PC-3 (cell line): ENCODE data around the gene NLGN1. TPM values are rescaled to one million over a fixed set of nuclear protein-coding genes. Genes with fewer than 3 reads are reported as not detected.
A peak's percentile ranks its signal among the peaks of the same experiment; 100 is the strongest.

Source experiments
- ATAC-seq: fragments of 200-7000 bp; cut with Tn5 transposase; 2 replicates; pipeline ENCODE4 v1.9.1; 2020; ENCODE audit warnings: mild to moderate bottlenecking, moderate library complexity
- BruUV-seq: library from RNA; stranded (reverse); fragments of 400-500 nt; replicated peaks from 2 replicates; lab custom pipeline; 2021; lab: Mats Ljungman, UMichigan
- CTCF ChIA-PET: fragments of 300-600 bp; sonication (Branson Sonifier 250); formaldehyde crosslinking; loops from one replicate; lab custom pipeline; 2022; ENCODE audit warnings: antibody characterized with exemption; lab: Charles Lee
- POLR2A ChIA-PET: fragments of 300-600 bp; sonication (Branson Sonifier 250); formaldehyde crosslinking; loops from one replicate; lab custom pipeline; 2022; ENCODE audit warnings: antibody characterized with exemption; ENCODE audit not compliant: unreplicated experiment; lab: Charles Lee
- DNase-seq: peaks from one replicate; pipeline ENCODE4 v3.0.0-alpha.2; 2015
- H2AFZ ChIP-seq: fragments of 300-600 bp; sonication (generic); 2 replicates; pipeline ENCODE4 v1.6.0; 2016; ENCODE audit warnings: antibody characterized with exemption, low read length
- H3F3A ChIP-seq: fragments of 300-600 bp; sonication (generic); one replicate; pipeline ENCODE4 v1.6.0; 2017; ENCODE audit warnings: antibody characterized with exemption, low read length, control low read depth, mild to moderate bottlenecking; ENCODE audit not compliant: unreplicated experiment
- H3K27ac ChIP-seq: fragments of 300-600 bp; sonication (generic); 2 replicates; pipeline ENCODE4 v1.5.1; 2016; ENCODE audit warnings: mild to moderate bottlenecking, low read length
- H3K27me3 ChIP-seq: fragments of 300-600 bp; sonication (generic); 2 replicates; pipeline ENCODE4 v1.6.1; 2016; ENCODE audit warnings: low read length, mixed read lengths
- H3K36me3 ChIP-seq: fragments of 300-600 bp; sonication (generic); 2 replicates; pipeline ENCODE4 v1.6.1; 2016; ENCODE audit warnings: low read depth, mixed run types, low read length, mixed read lengths
- H3K4me1 ChIP-seq: fragments of 300-600 bp; sonication (generic); 2 replicates; pipeline ENCODE4 v1.5.1; 2016; ENCODE audit warnings: low read length; ENCODE audit not compliant: insufficient read depth
- H3K4me2 ChIP-seq: fragments of 300-600 bp; sonication (generic); 2 replicates; pipeline ENCODE4 v1.6.0; 2016; ENCODE audit warnings: low read length
- H3K4me3 ChIP-seq: fragments of 300-600 bp; sonication (generic); 2 replicates; pipeline ENCODE4 v1.5.1; 2016; ENCODE audit warnings: mild to moderate bottlenecking, low read length, mixed read lengths
- H3K79me2 ChIP-seq: fragments of 300-600 bp; sonication (generic); 2 replicates; pipeline ENCODE4 v1.6.1; 2017; ENCODE audit warnings: low read length, mixed read lengths
- H3K9ac ChIP-seq: fragments of 300-600 bp; sonication (generic); 2 replicates; pipeline ENCODE4 v1.6.0; 2016; ENCODE audit warnings: mild to moderate bottlenecking, low read length
- H3K9me2 ChIP-seq: fragments of 300-600 bp; sonication (generic); replicated peaks from 2 replicates; pipeline ENCODE4 v1.6.1; 2016; ENCODE audit warnings: mixed run types, low read length, mixed read lengths
- H3K9me3 ChIP-seq: fragments of 300-600 bp; sonication (generic); 2 replicates; pipeline ENCODE4 v1.6.1; 2016; ENCODE audit warnings: low read length, mixed read lengths
- H4K20me1 ChIP-seq: fragments of 300-600 bp; sonication (generic); 2 replicates; pipeline ENCODE4 v1.6.1; 2016; ENCODE audit warnings: low read length, mixed read lengths
- CTCF ChIP-seq: fragments of 300-600 bp; sonication (generic); conservative IDR thresholded peaks from 2 replicates; pipeline ENCODE4 v1.5.1; 2017; ENCODE audit warnings: antibody characterized with exemption, low read depth, mild to moderate bottlenecking, low read length
- EZH2 ChIP-seq: fragments of 300-600 bp; sonication (generic); IDR thresholded peaks from one replicate; pipeline ENCODE4 v1.6.1; 2017; ENCODE audit warnings: antibody characterized with exemption, mild to moderate bottlenecking, low read length; ENCODE audit not compliant: unreplicated experiment
- EZH2phosphoT487 ChIP-seq: fragments of 300-600 bp; sonication (generic); IDR thresholded peaks from 2 replicates; pipeline ENCODE4 v1.6.1; 2018; ENCODE audit warnings: mild to moderate bottlenecking, antibody characterized with exemption, low read length, borderline replicate concordance
- intact Hi-C: fragments of 100-400 bp; cut with micrococcal nuclease; formaldehyde crosslinking; loops from 2 replicates; pipeline ENCODE4 v1.9.0; 2023
- total RNA-seq: library from RNA; depleted of rRNA; stranded (reverse); fragments of >200 nt; gene quantifications from 2 replicates; pipeline ENCODE4 v1.2.3, GENCODE V29; 2014

Gene NLGN1
- total RNA-seq, 1 experiment from 2014 or later = 0.77 TPM

- H3K27ac ChIP-seq = no peak overlapping the region
- no peaks in the 10 kb centered on the region for H3F3A ChIP-seq
- no peaks in the 10 kb centered on the region for H4K20me1 ChIP-seq
- POLR2A ChIA-PET = no interaction called here
- H3K36me3 ChIP-seq = no peaks in the 10 kb centered on the region
- H3K79me2 ChIP-seq = no peaks in the 10 kb centered on the region
- DNase-seq (peak; percentile 18), ATAC-seq (no peak)
- BruUV-seq = no TSS peak
- no peak overlapping the region for H3K9ac ChIP-seq
- H3K9me2 ChIP-seq = no peaks in the 10 kb centered on the region
- no peaks in the 10 kb centered on the region for H3K4me1 ChIP-seq
- intact Hi-C loops = no loop called here
- CTCF ChIA-PET = no interaction called here
- no peak overlapping the region for H2AFZ ChIP-seq
- TF ChIP-seq EZH2phosphoT487 (no peak), CTCF (no peak), EZH2 (no peak)
- H3K9me3 ChIP-seq = no peaks in the 10 kb centered on the region
- H3K27me3 ChIP-seq = no peaks in the 10 kb centered on the region
- H3K4me3 ChIP-seq = no peak overlapping the region
- no peak overlapping the region for H3K4me2 ChIP-seq
These were observed 718.9 kb downstream of the NLGN1 start for GRCh38 chr3:174116421-174116820.

GRCh38 chr3:174120997-174121396 lies 723.5 kb downstream of the NLGN1 start:
- Histone ChIP-seq H3K27ac (no peak overlapping the region), H3K36me3 (no peaks in the 10 kb centered on the region), H3K9me3 (no peaks in the 10 kb centered on the region), H3K9ac (no peak overlapping the region), H2AFZ (no peak overlapping the region), H4K20me1 (no peaks in the 10 kb centered on the region), H3F3A (no peaks in the 10 kb centered on the region), H3K9me2 (no peaks in the 10 kb centered on the region), H3K4me3 (no peak overlapping the region), H3K79me2 (no peaks in the 10 kb centered on the region), H3K4me1 (no peaks in the 10 kb centered on the region), H3K27me3 (no peaks in the 10 kb centered on the region), H3K4me2 (no peak overlapping the region)
- ATAC-seq (no peak), DNase-seq (no peak)
- intact Hi-C loops = loop anchor here (10.0 kb wide), 3 partner anchors 126 to 834 kb away; no protein-coding TSS in a partner anchor
- ChIA-PET CTCF (no interaction called here), POLR2A (no interaction called here)
- no TSS peak for BruUV-seq
- TF ChIP-seq EZH2phosphoT487 (no peak), CTCF (no peak), EZH2 (no peak)

- H4K20me1 ChIP-seq = no peaks in the 10 kb centered on the region
- H3K9me2 ChIP-seq = no peaks in the 10 kb centered on the region
- H3K4me3 ChIP-seq = no peak overlapping the region
- ChIA-PET CTCF (no interaction called here), POLR2A (no interaction called here)
- no peaks in the 10 kb centered on the region for H3F3A ChIP-seq
- BruUV-seq = no TSS peak
- no peaks in the 10 kb centered on the region for H3K9me3 ChIP-seq
- DNase-seq (no peak), ATAC-seq (no peak)
- H3K4me2 ChIP-seq = no peak overlapping the region
- H3K79me2 ChIP-seq = no peaks in the 10 kb centered on the region
- H3K27me3 ChIP-seq = no peaks in the 10 kb centered on the region
- H3K4me1 ChIP-seq = peaks cover 11% of the 10 kb centered on the region
- intact Hi-C loops = loop anchor here (10.0 kb wide), 3 partner anchors 128 to 832 kb away; no protein-coding TSS in a partner anchor
- no peak overlapping the region for H2AFZ ChIP-seq
- TF ChIP-seq CTCF = no peak
- no peak for TF ChIP-seq EZH2phosphoT487
- no peak for TF ChIP-seq EZH2
- H3K27ac ChIP-seq = no peak overlapping the region
- no peaks in the 10 kb centered on the region for H3K36me3 ChIP-seq
- H3K9ac ChIP-seq = no peak overlapping the region
These were observed 724.9 kb downstream of the NLGN1 start for GRCh38 chr3:174122411-174122810.
